D341Med (cell line): ENCODE results near the gene PTCSC3.
"Not testable (repeated sequence)": the region's sequence is repeated elsewhere in the genome, so short reads cannot be mapped to it uniquely, and the experiment has no call there.

Experiments
- DNase-seq: peaks from one replicate; pipeline ENCODE4 v3.0.0; 2012; ENCODE audit warnings: low spot score

Gene PTCSC3

GRCh38 chr14:36173161-36173560 lies 3.4 kb downstream of the PTCSC3 start:
- no peak for DNase-seq

- no peak for DNase-seq
These were observed 4.9 kb downstream of the PTCSC3 start for GRCh38 chr14:36171607-36172006.

GRCh38 chr14:36167431-36167830 lies 9.1 kb downstream of the PTCSC3 start:
- no peak for DNase-seq

- DNase-seq = no peak
These were observed 13.1 kb downstream of the PTCSC3 start for GRCh38 chr14:36163451-36163850.

DNA sequence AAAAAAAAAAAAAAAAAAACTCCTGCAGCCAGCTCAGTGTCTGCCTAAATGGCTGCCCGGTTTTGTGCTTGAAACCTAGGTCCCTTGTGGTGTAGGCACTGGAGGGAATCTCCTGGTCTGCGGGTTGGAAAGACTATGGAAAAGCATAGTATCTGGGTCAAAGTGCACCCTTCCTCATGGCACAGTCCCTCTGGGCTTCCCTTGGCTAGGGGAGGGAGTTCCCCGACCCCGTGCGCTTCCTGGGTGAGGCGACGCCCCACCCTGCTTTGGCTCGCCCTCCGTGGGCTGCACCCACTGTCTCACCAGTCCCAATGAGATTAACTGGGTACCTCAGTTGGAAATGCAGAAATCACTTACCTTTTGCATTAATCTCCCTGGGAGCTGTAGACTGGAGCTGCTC lies 14.3 kb downstream of the PTCSC3 start:
- no peak for DNase-seq

DNA sequence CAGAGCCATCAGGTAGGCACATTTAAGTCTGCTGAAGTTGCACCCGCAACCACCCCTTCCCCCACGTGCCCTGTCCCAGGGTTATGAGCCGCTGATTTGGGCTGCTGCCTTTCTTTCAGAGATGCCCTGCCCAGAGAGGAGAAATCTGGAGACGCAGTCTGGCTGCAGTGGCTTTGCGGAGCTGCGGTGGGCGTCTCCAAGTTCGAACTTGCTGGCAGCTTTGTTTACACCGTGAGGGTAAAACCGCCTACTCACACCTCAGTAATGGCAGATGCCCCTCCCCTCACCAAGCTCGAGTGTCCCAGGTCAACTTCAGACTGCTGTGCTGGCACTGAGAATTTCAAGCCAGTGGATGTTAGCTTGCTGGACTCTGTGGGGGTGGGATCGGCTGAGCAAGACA lies 14.7 kb downstream of the PTCSC3 start:
- no peak for DNase-seq

- DNase-seq = no peak
These were observed 25.2 kb downstream of the PTCSC3 start for GRCh38 chr14:36151335-36151734.

- DNase-seq = no peak
These were observed 42.5 kb downstream of the PTCSC3 start for GRCh38 chr14:36134038-36134437.

DNA sequence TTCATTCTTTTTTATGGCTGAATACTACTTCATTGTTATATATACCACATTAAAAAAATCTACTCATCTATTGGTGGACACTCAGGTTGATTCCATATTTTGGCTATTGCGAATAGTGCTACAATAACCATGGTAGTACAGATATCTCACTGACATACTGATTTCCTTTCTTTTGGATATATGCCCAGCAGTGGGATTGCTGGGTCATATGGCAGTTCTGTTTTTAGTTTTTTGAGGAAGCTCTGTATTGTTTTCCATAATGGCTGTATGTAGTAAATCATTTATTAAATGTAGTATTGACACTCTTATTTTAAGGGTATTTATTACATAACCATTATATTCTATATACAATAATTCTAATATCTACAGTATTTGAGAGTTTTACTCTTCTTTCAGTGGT lies 43.7 kb downstream of the PTCSC3 start:
- no peak for DNase-seq

- DNase-seq = no peak
These were observed 46.3 kb downstream of the PTCSC3 start for GRCh38 chr14:36130186-36130585.

DNA sequence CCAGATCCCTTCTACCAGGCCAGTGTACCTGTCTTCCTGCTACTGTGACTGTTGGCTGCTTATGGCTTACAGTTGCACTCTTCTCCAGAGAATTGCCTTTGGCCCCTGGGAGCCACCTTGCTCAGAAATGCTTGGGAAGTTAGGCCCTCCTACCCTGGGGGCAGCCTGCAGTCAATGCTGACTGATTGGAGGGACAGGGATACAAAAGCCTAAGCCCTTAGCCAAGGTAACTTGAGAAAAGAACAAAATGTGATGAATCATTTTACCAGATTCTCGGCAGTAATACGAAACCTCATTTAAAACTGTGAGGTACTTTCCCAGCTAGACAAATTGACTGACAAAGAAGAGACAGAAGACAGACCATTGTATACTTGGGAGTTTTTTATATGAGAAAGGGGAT lies 47.3 kb downstream of the PTCSC3 start:
- DNase-seq = no peak

GRCh38 chr14:36113341-36113740 lies 63.2 kb downstream of the PTCSC3 start:
- DNase-seq = no peak

DNA sequence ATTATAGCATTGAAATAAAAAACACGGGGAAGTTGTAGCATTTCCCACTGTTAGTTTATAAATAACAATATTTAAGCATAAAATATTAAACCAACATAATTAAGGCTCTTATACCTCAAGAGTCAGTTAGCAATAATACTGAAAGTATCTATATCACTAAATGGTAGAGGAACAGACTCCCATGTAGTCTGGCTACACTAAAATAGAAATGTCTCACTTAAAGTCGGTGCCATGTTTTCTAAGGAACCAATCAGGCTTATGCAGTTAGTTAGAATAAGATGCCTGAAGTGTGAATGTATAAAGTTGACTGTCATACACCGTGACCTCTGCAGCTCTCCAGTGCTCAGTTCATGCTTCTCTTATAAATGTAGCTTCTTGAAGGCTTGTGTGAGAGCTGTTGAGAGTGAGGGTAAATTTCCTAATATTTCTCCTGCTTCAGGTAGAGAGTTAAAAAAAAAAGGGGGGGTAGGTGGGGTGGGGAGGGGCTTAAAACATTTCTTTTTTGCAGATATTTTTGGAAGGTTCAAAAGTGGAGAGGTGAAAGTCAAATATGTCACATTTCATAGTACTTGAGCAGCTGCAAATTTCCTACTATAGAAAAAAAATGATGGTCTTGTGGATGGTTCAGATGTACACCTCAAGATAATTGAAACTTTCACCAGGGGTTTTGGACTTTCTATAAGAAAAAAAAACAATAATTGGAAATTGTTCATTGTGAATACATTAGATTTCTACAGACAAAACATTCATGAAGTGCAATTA lies 64.5 kb downstream of the PTCSC3 start:
- DNase-seq = no peak

DNA sequence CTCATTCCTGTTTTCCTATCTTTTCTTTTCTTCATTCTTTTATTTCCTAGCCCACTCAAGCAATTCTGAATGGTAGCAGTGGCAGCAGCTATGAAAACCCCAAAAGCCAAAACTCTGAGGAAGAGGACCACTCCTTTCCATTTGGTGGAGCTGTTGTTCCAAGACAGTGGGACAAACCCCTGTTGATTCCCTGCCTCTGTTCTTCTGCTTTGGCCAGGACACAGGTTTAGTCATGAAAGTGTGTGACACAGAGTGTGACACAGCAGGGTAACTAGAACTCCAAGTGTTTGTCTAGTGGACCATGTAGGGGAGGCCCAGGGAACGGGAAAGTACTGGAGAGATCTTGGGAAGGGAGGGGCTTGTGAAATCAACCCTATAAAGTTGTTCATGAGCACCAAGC lies 71.1 kb downstream of the PTCSC3 start:
- peak; percentile 36 for DNase-seq

GRCh38 chr14:36104258-36104657 lies 72.3 kb downstream of the PTCSC3 start:
- DNase-seq = not testable (repeated sequence)

DNA sequence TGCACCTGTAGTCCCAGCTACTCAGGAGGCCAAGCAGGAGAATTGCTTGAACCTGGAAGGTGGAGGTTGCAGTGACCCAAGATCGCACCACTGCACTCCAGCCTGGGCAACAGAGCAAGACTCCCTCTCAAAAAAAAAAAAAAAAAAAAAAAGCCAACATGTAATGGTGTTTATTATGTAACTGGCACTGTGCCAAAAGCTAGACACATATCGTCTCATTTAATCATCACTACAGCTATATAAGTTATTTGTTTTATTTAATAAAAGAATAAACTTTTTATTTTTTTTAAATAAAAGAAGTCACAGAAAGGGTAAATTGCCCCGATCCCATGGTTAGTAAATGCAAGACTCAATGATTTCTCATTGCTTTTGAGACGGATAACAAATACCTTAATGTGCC lies 76.9 kb downstream of the PTCSC3 start:
- DNase-seq = no peak

GRCh38 chr14:36097356-36097755 lies 79.2 kb downstream of the PTCSC3 start:
- no peak for DNase-seq

DNA sequence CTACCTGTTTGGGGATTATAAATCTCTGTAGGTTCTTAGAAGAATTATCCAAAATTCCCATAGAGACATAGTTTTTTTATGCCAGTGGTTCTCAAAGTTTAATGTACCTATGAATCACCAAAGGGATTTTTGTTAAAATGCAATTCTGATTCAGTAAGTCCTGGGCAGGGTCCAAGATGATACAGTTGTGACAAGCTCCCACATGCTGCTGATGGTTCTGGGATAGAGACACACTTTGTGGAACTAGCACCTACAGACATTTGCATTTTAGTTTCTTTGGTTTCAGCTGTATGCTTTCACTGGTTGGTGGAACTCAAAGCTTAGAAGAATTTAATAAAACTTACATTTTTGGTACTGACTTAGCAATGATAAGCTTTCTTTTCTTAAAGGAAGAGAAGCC lies 80.4 kb downstream of the PTCSC3 start:
- DNase-seq = no peak

GRCh38 chr14:36094963-36095362 lies 81.6 kb downstream of the PTCSC3 start:
- no peak for DNase-seq

- DNase-seq = no peak
These were observed 85.4 kb downstream of the PTCSC3 start for GRCh38 chr14:36091096-36091495.

DNA sequence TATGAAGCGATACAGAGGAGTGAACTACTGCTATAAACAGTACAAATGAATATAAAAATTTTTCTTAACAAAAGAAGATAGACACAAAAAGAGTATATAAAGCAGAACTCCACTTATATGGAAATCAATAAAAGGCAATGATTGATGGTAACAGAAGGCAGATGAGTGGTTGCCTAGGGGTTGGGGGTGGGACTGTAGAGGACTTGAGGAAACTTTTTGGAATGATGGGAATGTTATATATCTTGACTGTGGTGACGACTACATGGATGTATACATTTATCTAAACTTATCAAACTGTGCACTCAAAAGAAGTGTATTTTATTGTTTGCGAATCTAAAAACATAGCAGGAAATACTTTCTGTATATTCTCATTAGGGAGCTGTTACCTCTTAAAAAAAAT lies 89.1 kb downstream of the PTCSC3 start:
- DNase-seq = no peak

- no peak for DNase-seq
These were observed 89.7 kb downstream of the PTCSC3 start for GRCh38 chr14:36086629-36087395.

- no peak for DNase-seq
These were observed 90.7 kb downstream of the PTCSC3 start for GRCh38 chr14:36085861-36086260.
